ENCODE results near the gene SERPINF2. TPM values are rescaled to one million over a fixed set of nuclear protein-coding genes. Genes with fewer than 3 reads are reported as not detected.
"Not testable (repeated sequence)": the region's sequence is repeated elsewhere in the genome, so short reads cannot be mapped to it uniquely, and the experiment has no call there.

The SERPINF2 gene
- polyA plus RNA-seq, 1 donor (not counting 4 experiments of a cell fraction or from before 2014, with no cell fraction given) = 0.96 TPM

DNA sequence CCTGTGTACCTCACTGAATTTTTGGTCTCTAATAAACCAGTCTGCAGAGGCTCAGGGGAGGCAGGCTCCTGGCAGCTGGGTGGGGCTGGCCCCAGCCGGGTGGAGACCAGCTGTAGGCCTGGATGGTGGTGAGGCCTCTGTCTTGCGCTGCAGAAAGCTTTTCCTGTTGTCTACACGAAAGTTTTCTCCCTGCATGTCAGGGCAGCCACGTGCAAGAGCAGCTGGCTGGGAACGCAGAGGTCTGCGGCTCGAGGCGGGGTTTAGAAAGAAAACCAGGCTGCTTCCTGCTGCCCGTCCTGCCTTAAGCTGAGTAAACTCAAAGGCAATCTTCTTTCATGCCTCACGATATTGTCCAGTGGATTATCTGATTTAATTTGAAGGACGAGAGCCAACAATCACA, 21.6 kb downstream of the SERPINF2 start:
- TF ChIP-seq EZH2 (IDR thresholded peaks at IDR 0.05; ENCODE audit: low read length) = no peak
- TF ChIP-seq, protein P1, sequence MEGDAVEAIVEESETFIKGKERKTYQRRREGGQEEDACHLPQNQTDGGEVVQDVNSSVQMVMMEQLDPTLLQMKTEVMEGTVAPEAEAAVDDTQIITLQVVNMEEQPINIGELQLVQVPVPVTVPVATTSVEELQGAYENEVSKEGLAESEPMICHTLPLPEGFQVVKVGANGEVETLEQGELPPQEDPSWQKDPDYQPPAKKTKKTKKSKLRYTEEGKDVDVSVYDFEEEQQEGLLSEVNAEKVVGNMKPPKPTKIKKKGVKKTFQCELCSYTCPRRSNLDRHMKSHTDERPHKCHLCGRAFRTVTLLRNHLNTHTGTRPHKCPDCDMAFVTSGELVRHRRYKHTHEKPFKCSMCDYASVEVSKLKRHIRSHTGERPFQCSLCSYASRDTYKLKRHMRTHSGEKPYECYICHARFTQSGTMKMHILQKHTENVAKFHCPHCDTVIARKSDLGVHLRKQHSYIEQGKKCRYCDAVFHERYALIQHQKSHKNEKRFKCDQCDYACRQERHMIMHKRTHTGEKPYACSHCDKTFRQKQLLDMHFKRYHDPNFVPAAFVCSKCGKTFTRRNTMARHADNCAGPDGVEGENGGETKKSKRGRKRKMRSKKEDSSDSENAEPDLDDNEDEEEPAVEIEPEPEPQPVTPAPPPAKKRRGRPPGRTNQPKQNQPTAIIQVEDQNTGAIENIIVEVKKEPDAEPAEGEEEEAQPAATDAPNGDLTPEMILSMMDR (optimal IDR thresholded peaks at IDR 0.05 in 1 of 3, IDR thresholded peaks at IDR 0.05 in 1 of 3, conservative IDR thresholded peaks at IDR 0.05 in 1 of 3; ENCODE audit: extremely low read depth in 1 of 3, insufficient read depth in 2 of 3, low read length in 3 of 3) = no peak
- dilution Hi-C loops (cut with MboI; ENCODE audit: extremely low pct_ligation_motif_present, low sequenced_read_pairs) = no loop called here
- Histone ChIP-seq H3K27ac (ENCODE audit: control insufficient read depth, insufficient read depth, low read length) (peak overlapping the region; percentile 51), H3K9me3 (ENCODE audit: control insufficient read depth, low read depth, low read length) (no peaks in the 10 kb centered on the region), H3K79me2 (ENCODE audit: control insufficient read depth, insufficient read depth, low read length) (no peaks in the 10 kb centered on the region), H2AFZ (ENCODE audit: control insufficient read depth, low read length) (peak overlapping the region; percentile 20), H3K4me2 (ENCODE audit: control insufficient read depth, extremely low read depth, insufficient read depth, low read depth, low read length) (peak overlapping the region; percentile 24), H3K9me1 (ENCODE audit: control insufficient read depth, extremely low read depth, insufficient read depth, low read length) (no peaks in the 10 kb centered on the region), H3K9ac (ENCODE audit: control insufficient read depth, extremely low read depth, insufficient read depth, low read length) (peak overlapping the region; percentile 8), H3K36me3 (ENCODE audit: control insufficient read depth in 2 of 2, extremely low read depth in 1 of 2, insufficient read depth in 2 of 2, low read length in 2 of 2) (no peaks in the 10 kb centered on the region), H3K4me1 (ENCODE audit: control insufficient read depth, extremely low read depth, insufficient read depth, low read length) (peaks cover 34% of the 10 kb centered on the region), H3K27me3 (ENCODE audit: control insufficient read depth, extremely low read depth, insufficient read depth, low read length) (no peaks in the 10 kb centered on the region), H4K20me1 (ENCODE audit: control insufficient read depth, extremely low read depth, insufficient read depth, low read length) (no peaks in the 10 kb centered on the region), H3K4me3 (ENCODE audit: control insufficient read depth in 2 of 3, extremely low read depth in 1 of 3, insufficient read depth in 2 of 3, low read depth in 1 of 3, low read length in 3 of 3) (no peak overlapping the region)
- FAIRE-seq (peak; percentile 94), DNase-seq (ENCODE audit: low read depth, low spot score) (no peak)

DNA sequence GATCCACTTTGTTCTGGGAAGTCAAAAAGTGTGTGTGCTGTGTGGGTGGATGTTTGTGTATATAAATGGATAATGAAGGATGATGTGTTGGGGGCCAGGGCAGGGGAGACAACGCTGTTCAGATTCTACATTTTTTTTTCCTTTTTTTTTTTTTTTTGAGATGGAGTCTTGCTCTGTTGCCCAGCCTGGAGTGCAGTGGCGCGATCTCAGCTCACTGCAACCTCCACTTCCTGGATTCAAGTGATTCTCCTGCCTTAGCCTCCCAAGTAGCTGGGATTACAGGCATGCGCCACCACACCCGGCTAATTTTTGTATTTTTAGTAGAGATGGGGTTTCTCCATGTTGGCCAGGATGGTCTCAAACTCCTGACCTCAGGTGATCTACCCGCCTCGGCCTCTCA, 22.0 kb downstream of the SERPINF2 start:
- FAIRE-seq; DNase-seq (ENCODE audit: low read depth, low spot score); dilution Hi-C loops (cut with MboI; ENCODE audit: extremely low pct_ligation_motif_present, low sequenced_read_pairs); H3K4me3 ChIP-seq (ENCODE audit: control insufficient read depth in 2 of 3, extremely low read depth in 1 of 3, insufficient read depth in 2 of 3, low read depth in 1 of 3, low read length in 3 of 3); H3K9me3 ChIP-seq (ENCODE audit: control insufficient read depth, low read depth, low read length); H4K20me1 ChIP-seq (ENCODE audit: control insufficient read depth, extremely low read depth, insufficient read depth, low read length); H3K27me3 ChIP-seq (ENCODE audit: control insufficient read depth, extremely low read depth, insufficient read depth, low read length); H3K36me3 ChIP-seq (ENCODE audit: control insufficient read depth in 2 of 2, extremely low read depth in 1 of 2, insufficient read depth in 2 of 2, low read length in 2 of 2); H3K9me1 ChIP-seq (ENCODE audit: control insufficient read depth, extremely low read depth, insufficient read depth, low read length); H3K79me2 ChIP-seq (ENCODE audit: control insufficient read depth, insufficient read depth, low read length): not testable (repeated sequence)
- H3K4me2 ChIP-seq (ENCODE audit: control insufficient read depth, extremely low read depth, insufficient read depth, low read depth, low read length) = peak overlapping the region; percentile 24
- peak overlapping the region; percentile 51 for H3K27ac ChIP-seq (ENCODE audit: control insufficient read depth, insufficient read depth, low read length)
- peaks cover 36% of the 10 kb centered on the region for H3K4me1 ChIP-seq (ENCODE audit: control insufficient read depth, extremely low read depth, insufficient read depth, low read length)
- peak overlapping the region; percentile 20 for H2AFZ ChIP-seq (ENCODE audit: control insufficient read depth, low read length)
- H3K9ac ChIP-seq (ENCODE audit: control insufficient read depth, extremely low read depth, insufficient read depth, low read length) = peak overlapping the region; percentile 8

DNA sequence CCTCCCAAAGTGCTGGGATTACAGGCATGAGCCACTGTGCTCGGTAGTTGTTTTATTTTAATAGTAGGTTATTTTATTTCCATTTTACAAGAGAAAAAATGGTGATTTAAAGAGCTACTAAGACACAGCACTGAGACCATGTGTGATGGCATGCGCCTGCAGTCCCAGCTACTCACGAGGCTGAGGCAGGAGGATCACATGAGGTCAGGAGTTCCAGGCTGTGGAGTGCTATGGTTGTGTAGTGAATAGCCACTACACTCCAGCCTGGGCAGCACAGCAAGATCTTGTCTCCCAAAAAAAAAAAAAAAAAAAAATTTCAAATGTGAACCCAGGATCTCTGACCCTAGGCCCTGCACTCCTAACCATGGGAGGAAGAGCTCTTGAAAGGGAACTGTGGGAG, 22.9 kb downstream of the SERPINF2 start:
- H3K27ac ChIP-seq (ENCODE audit: control insufficient read depth, insufficient read depth, low read length) = no peak overlapping the region
- no peaks in the 10 kb centered on the region for H3K79me2 ChIP-seq (ENCODE audit: control insufficient read depth, insufficient read depth, low read length)
- FAIRE-seq (no peak), DNase-seq (ENCODE audit: low read depth, low spot score) (no peak)
- H3K4me3 ChIP-seq (ENCODE audit: control insufficient read depth in 2 of 3, extremely low read depth in 1 of 3, insufficient read depth in 2 of 3, low read depth in 1 of 3, low read length in 3 of 3) = no peak overlapping the region
- H3K4me2 ChIP-seq (ENCODE audit: control insufficient read depth, extremely low read depth, insufficient read depth, low read depth, low read length) = no peak overlapping the region
- H3K9ac ChIP-seq (ENCODE audit: control insufficient read depth, extremely low read depth, insufficient read depth, low read length) = no peak overlapping the region
- dilution Hi-C loops (cut with MboI; ENCODE audit: extremely low pct_ligation_motif_present, low sequenced_read_pairs) = no loop called here
- H3K27me3 ChIP-seq (ENCODE audit: control insufficient read depth, extremely low read depth, insufficient read depth, low read length) = no peaks in the 10 kb centered on the region
- H4K20me1 ChIP-seq (ENCODE audit: control insufficient read depth, extremely low read depth, insufficient read depth, low read length) = no peaks in the 10 kb centered on the region
- peaks cover 44% of the 10 kb centered on the region for H3K4me1 ChIP-seq (ENCODE audit: control insufficient read depth, extremely low read depth, insufficient read depth, low read length)
- TF ChIP-seq, protein P1 (optimal IDR thresholded peaks at IDR 0.05 in 1 of 3, IDR thresholded peaks at IDR 0.05 in 1 of 3, conservative IDR thresholded peaks at IDR 0.05 in 1 of 3; ENCODE audit: extremely low read depth in 1 of 3, insufficient read depth in 2 of 3, low read length in 3 of 3) = no peak
- no peak for TF ChIP-seq EZH2 (IDR thresholded peaks at IDR 0.05; ENCODE audit: low read length)
- no peaks in the 10 kb centered on the region for H3K36me3 ChIP-seq (ENCODE audit: control insufficient read depth in 2 of 2, extremely low read depth in 1 of 2, insufficient read depth in 2 of 2, low read length in 2 of 2)
- H3K9me3 ChIP-seq (ENCODE audit: control insufficient read depth, low read depth, low read length) = no peaks in the 10 kb centered on the region
- no peaks in the 10 kb centered on the region for H3K9me1 ChIP-seq (ENCODE audit: control insufficient read depth, extremely low read depth, insufficient read depth, low read length)
- H2AFZ ChIP-seq (ENCODE audit: control insufficient read depth, low read length) = no peak overlapping the region
